Smooth muscle cell (in vitro differentiated cells): Measurements from ENCODE around the gene RNF130. TPM values are rescaled to one million over a fixed set of nuclear protein-coding genes. Genes with fewer than 3 reads are reported as not detected.

ENCODE experiments used
- DNase-seq: peaks from one replicate; lab custom pipeline; 2025; ENCODE audit not compliant: unreplicated experiment; lab: John Stamatoyannopoulos, UW
- H2AFZ ChIP-seq: fragments of 200-600 bp; sonication (generic); 2 replicates; pipeline ENCODE4 v1.6.0; 2016; ENCODE audit warnings: antibody characterized with exemption, low read depth, mild to moderate bottlenecking
- H3F3A ChIP-seq: fragments of 200-600 bp; sonication (generic); 2 replicates; pipeline ENCODE4 v1.6.0; 2017; ENCODE audit warnings: antibody characterized with exemption, low read depth
- H3K27ac ChIP-seq: fragments of 200-600 bp; sonication (generic); 2 replicates; pipeline ENCODE4 v1.5.1; 2016; ENCODE audit warnings: low read depth, mild to moderate bottlenecking
- H3K27me3 ChIP-seq: fragments of 200-600 bp; sonication (generic); 2 replicates; pipeline ENCODE4 v1.6.1; 2016; ENCODE audit warnings: low read depth, mild to moderate bottlenecking
- H3K36me3 ChIP-seq: fragments of 200-600 bp; sonication (generic); 2 replicates; pipeline ENCODE4 v1.5.1; 2016; ENCODE audit warnings: low read depth
- H3K4me1 ChIP-seq: fragments of 200-600 bp; sonication (generic); 2 replicates; pipeline ENCODE4 v1.5.1; 2016; ENCODE audit warnings: low read depth
- H3K4me2 ChIP-seq: fragments of 200-600 bp; sonication (generic); 2 replicates; pipeline ENCODE4 v1.6.0; 2016; ENCODE audit warnings: mild to moderate bottlenecking
- H3K4me3 ChIP-seq: fragments of 200-600 bp; sonication (generic); 2 replicates; pipeline ENCODE4 v1.5.1; 2016; ENCODE audit warnings: mild to moderate bottlenecking
- H3K79me2 ChIP-seq: fragments of 200-600 bp; sonication (generic); 2 replicates; pipeline ENCODE4 v1.6.0; 2016; ENCODE audit warnings: low read depth, mild to moderate bottlenecking
- H3K9ac ChIP-seq: fragments of 200-600 bp; sonication (generic); 2 replicates; pipeline ENCODE4 v1.6.0; 2016; ENCODE audit warnings: low read depth
- H3K9me3 ChIP-seq: fragments of 200-600 bp; sonication (generic); replicated peaks from 2 replicates; pipeline ENCODE4 v1.5.1; 2016; ENCODE audit warnings: low read depth
- H4K20me1 ChIP-seq: fragments of 200-600 bp; sonication (generic); 2 replicates; pipeline ENCODE4 v1.6.0; 2016; ENCODE audit warnings: low read depth
- CTCF ChIP-seq: fragments of 200-600 bp; sonication (generic); IDR thresholded peaks from 2 replicates; pipeline ENCODE4 v1.5.1; 2017; ENCODE audit warnings: borderline replicate concordance, mild to moderate bottlenecking, antibody characterized with exemption; ENCODE audit not compliant: insufficient read depth, poor library complexity, severe bottlenecking
- WGBS: methylation state at CpG from one replicate; pipeline ENCODE4 v1.1.7; 2016; ENCODE audit warnings: low lambda C conversion rate; 5-methylcytosine and 5-hydroxymethylcytosine counted together
- polyA plus RNA-seq: library from polyadenylated mRNA; unstranded; fragments of >200 nt; fragmentation: Nextera tagmentation; extraction: Ambion mirVana; gene quantifications from 2 replicates; pipeline ENCODE4 v1.2.1, GENCODE V29; 2016
- total RNA-seq: library from RNA; depleted of rRNA; stranded (reverse); fragments of >200 nt; gene quantifications from 2 replicates; pipeline ENCODE4 v1.2.3, GENCODE V29; 2014

The RNF130 gene
- total and polyA plus RNA-seq, 2 experiments from 2014 or later, result 32.4 to 37.5 TPM

DNA sequence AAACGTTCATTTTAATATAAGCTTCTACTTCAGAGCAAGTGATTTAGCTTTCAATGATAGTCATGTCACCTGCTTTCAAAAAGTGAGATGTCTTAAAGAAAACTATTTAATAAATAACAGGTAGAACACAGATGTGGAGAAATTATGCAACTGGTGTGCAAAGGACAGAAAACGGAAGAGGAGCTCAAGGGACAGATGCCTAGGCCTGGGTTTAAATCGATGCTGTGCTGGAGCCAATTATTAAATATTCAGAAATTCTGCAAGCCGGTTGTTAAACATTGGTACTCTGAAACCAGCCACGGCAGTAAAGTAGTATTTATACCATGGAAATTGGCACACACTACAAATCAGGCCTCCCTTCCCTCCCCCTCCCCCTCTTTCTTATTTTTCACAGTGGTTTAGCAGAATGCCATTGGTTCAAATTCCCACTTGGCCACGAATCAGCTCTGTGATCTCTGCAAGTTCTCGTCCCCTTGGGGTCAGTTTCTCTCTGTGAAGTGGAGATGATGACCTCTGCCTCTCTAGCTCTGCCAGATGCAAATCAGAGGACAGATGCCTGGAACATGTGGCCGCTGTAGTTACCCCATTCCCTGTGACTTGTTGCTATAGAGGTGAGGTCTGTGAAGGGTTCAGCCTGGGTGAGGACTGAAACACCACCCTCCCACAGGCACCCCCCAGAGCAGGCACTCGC lies 6.2 kb upstream of the RNF130 start:
- Histone ChIP-seq H3K9me3 (no peaks in the 10 kb centered on the region), H3K36me3 (no peaks in the 10 kb centered on the region), H3K4me2 (no peak overlapping the region), H4K20me1 (no peaks in the 10 kb centered on the region), H3K27ac (no peak overlapping the region), H3K27me3 (no peaks in the 10 kb centered on the region), H3K4me1 (no peaks in the 10 kb centered on the region), H2AFZ (no peak overlapping the region), H3K9ac (no peak overlapping the region), H3K79me2 (no peaks in the 10 kb centered on the region), H3F3A (no peaks in the 10 kb centered on the region), H3K4me3 (no peak overlapping the region)
- no peak for DNase-seq
- no peak for TF ChIP-seq CTCF
- WGBS, result 93% methylated on average over 9 of the region's 9 CpGs

- H3K79me2 ChIP-seq, result peaks cover 2% of the 10 kb centered on the region
- no peak overlapping the region for H3K4me2 ChIP-seq
- H3K36me3 ChIP-seq, result no peaks in the 10 kb centered on the region
- no peak overlapping the region for H2AFZ ChIP-seq
- H3K9ac ChIP-seq, result no peak overlapping the region
- no peaks in the 10 kb centered on the region for H3K27me3 ChIP-seq
- WGBS, result 93% methylated on average over 1 of the region's 1 CpG
- H3F3A ChIP-seq, result no peaks in the 10 kb centered on the region
- no peak for DNase-seq
- no peaks in the 10 kb centered on the region for H3K4me1 ChIP-seq
- TF ChIP-seq CTCF, result no peak
- H4K20me1 ChIP-seq, result peaks cover under 1% of the 10 kb centered on the region
- no peaks in the 10 kb centered on the region for H3K9me3 ChIP-seq
- no peak overlapping the region for H3K27ac ChIP-seq
- H3K4me3 ChIP-seq, result no peak overlapping the region
These were observed 4.1 kb upstream of the RNF130 start for GRCh38 chr5:180075703-180076102.

GRCh38 chr5:180074462-180074861 lies 2.9 kb upstream of the RNF130 start:
- WGBS, result 89% methylated on average over 4 of the region's 4 CpGs
- Histone ChIP-seq H3K9me3 (no peaks in the 10 kb centered on the region), H4K20me1 (peaks cover 13% of the 10 kb centered on the region), H3K36me3 (no peaks in the 10 kb centered on the region), H3K4me3 (no peak overlapping the region), H3K4me2 (no peak overlapping the region), H3K9ac (no peak overlapping the region), H3K27me3 (no peaks in the 10 kb centered on the region), H3K4me1 (peaks cover 10% of the 10 kb centered on the region), H2AFZ (no peak overlapping the region), H3K79me2 (peaks cover 14% of the 10 kb centered on the region), H3K27ac (no peak overlapping the region), H3F3A (no peaks in the 10 kb centered on the region)
- no peak for TF ChIP-seq CTCF
- DNase-seq, result no peak

DNA sequence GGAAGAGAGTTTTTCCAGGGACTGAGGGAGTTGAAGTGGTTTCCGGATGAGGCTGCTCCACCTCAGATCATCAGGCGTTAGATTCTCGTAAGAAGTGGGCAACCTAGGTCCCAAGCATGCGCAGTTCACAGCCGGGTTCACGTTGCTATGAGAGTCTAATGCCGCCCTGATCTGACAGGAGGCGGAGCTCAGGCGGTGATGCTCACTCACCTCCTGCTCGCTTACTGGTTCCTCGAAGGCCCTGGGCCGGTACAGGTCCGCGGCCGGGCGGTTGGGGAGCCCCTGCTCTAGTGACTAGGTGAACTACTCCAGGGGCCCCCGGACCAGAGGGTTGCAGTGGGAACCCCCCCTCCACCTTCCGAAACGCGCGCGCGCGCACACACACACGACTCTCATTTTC lies 997 bp upstream of the RNF130 start:
- no peak for DNase-seq
- H3K4me2 ChIP-seq, result no peak overlapping the region
- H3K27me3 ChIP-seq, result no peaks in the 10 kb centered on the region
- 93% methylated on average over 25 of the region's 25 CpGs for WGBS
- H3K9ac ChIP-seq, result no peak overlapping the region
- H3K4me1 ChIP-seq, result peaks cover 29% of the 10 kb centered on the region
- H3K9me3 ChIP-seq, result no peaks in the 10 kb centered on the region
- no peaks in the 10 kb centered on the region for H3K36me3 ChIP-seq
- no peak for TF ChIP-seq CTCF
- H3K79me2 ChIP-seq, result peaks cover 33% of the 10 kb centered on the region
- no peak overlapping the region for H3K4me3 ChIP-seq
- H3F3A ChIP-seq, result no peaks in the 10 kb centered on the region
- H3K27ac ChIP-seq, result no peak overlapping the region
- no peak overlapping the region for H2AFZ ChIP-seq
- peaks cover 32% of the 10 kb centered on the region for H4K20me1 ChIP-seq
